C4-2B (cell line): ENCODE measurements around the gene FABP6.

ENCODE experiments used
- CTCF ChIP-seq: fragments of 450-650 bp; conservative IDR thresholded peaks from 2 replicates; pipeline ENCODE4 v1.5.1; 2017; ENCODE audit warnings: mild to moderate bottlenecking
- ZFX ChIP-seq: fragments of 450-650 bp; IDR thresholded peaks from 2 replicates; pipeline ENCODE4 v1.6.1; 2017

- no peak for TF ChIP-seq CTCF
- no peak for TF ChIP-seq ZFX
Measured at GRCh38 chr5:160286947-160287346, 57.6 kb downstream of the FABP6 start.
